H1 (cell line): Measurements from ENCODE around the gene COL6A1. TPM values are rescaled to one million over a fixed set of nuclear protein-coding genes. Genes with fewer than 3 reads are reported as not detected.

ENCODE experiments used
- CTCF ChIA-PET: fragments of 300-600 bp; sonication (Branson Sonifier 250); formaldehyde crosslinking; loops from one replicate; lab custom pipeline; 2021; ENCODE audit not compliant: partially characterized antibody; lab: Charles Lee
- POLR2A ChIA-PET: fragments of 300-600 bp; sonication (Branson Sonifier 250); formaldehyde crosslinking; loops from one replicate; lab custom pipeline; 2021; ENCODE audit warnings: inconsistent platforms; ENCODE audit not compliant: partially characterized antibody; lab: Charles Lee
- DNase-seq, 2 experiments: peaks; one replicate each; pipeline versions ENCODE4 v3.0.0 to v3.0.0-alpha.2; 2010 to 2022; ENCODE audit warnings: low spot score in 2 of 2, low read depth in 1 of 2, mixed read lengths in 1 of 2
- FAIRE-seq: peaks from 2 replicates; lab custom pipeline; 2011; peaks lifted over from hg19 to GRCh38; lab: Jason Lieb, UNC
- H2AFZ ChIP-seq: 2 replicates; pipeline ENCODE4 v1.8.1; 2012; ENCODE audit warnings: low read length, inconsistent platforms
- H2AK5ac ChIP-seq: 2 replicates; pipeline ENCODE4 v1.6.1; 2013; ENCODE audit warnings: low read depth, low read length
- H2BK120ac ChIP-seq: replicated peaks from 2 replicates; pipeline ENCODE3; 2013; ENCODE audit warnings: low read depth, low read length, inconsistent platforms
- H2BK12ac ChIP-seq: 2 replicates; pipeline ENCODE4 v1.6.1; 2013; ENCODE audit warnings: low read depth, low read length
- H2BK15ac ChIP-seq: 2 replicates; pipeline ENCODE4 v1.6.1; 2013; ENCODE audit warnings: low read length
- H2BK20ac ChIP-seq: 2 replicates; pipeline ENCODE4 v1.6.1; 2013; ENCODE audit warnings: low read length
- H2BK5ac ChIP-seq: 2 replicates; pipeline ENCODE4 v1.6.1; 2013; ENCODE audit warnings: low read depth, low read length
- H3K14ac ChIP-seq: 2 replicates; pipeline ENCODE4 v1.6.1; 2013; ENCODE audit warnings: inconsistent platforms; ENCODE audit not compliant: insufficient read length
- H3K18ac ChIP-seq: 2 replicates; pipeline ENCODE4 v1.6.1; 2013; ENCODE audit warnings: low read length; ENCODE audit errors: extremely low read depth
- H3K23ac ChIP-seq: 2 replicates; pipeline ENCODE4 v1.6.1; 2013; ENCODE audit warnings: inconsistent platforms; ENCODE audit not compliant: insufficient read length
- H3K23me2 ChIP-seq: 2 replicates; pipeline ENCODE4 v1.6.1; 2013; ENCODE audit warnings: low read depth, low read length
- H3K27ac ChIP-seq: 2 replicates; pipeline ENCODE4 v1.6.1; 2011; ENCODE audit warnings: low read depth, low read length, inconsistent platforms
- H3K27me3 ChIP-seq, 4 experiments: replicated peaks in 1 of 4; 1 replicate in 1 of 4; 2 replicates in 3 of 4; pipeline versions ENCODE4 v1.6.1 to v1.8.1; 2011 to 2013; ENCODE audit warnings: low read length in 3 of 4, mild to moderate bottlenecking in 3 of 4, inconsistent platforms in 2 of 4, mixed read lengths in 2 of 4, moderate library complexity in 1 of 4; ENCODE audit not compliant: control insufficient read depth in 3 of 4, insufficient read depth in 3 of 4; ENCODE audit errors: extremely low read depth in 1 of 4
- H3K36me3 ChIP-seq, 4 experiments: 2 replicates each; pipeline versions ENCODE4 v1.6.1 to v1.8.1; 2011 to 2013; ENCODE audit warnings: mild to moderate bottlenecking in 4 of 4, low read length in 3 of 4, moderate library complexity in 2 of 4, control low read depth in 1 of 4, inconsistent platforms in 1 of 4; ENCODE audit not compliant: insufficient read depth in 4 of 4, control insufficient read depth in 2 of 4
- H3K4ac ChIP-seq: replicated peaks from 2 replicates; pipeline ENCODE3; 2013; ENCODE audit warnings: low read length, low read depth, mixed read lengths, inconsistent platforms; ENCODE audit not compliant: insufficient read length
- H3K4me1 ChIP-seq, 4 experiments: replicated peaks in 1 of 4; 1 replicate in 1 of 4; 2 replicates in 3 of 4; pipeline versions ENCODE4 v1.6.1 to v1.8.1; 2011 to 2013; ENCODE audit warnings: low read length in 3 of 4, inconsistent platforms in 2 of 4, mixed read lengths in 1 of 4; ENCODE audit not compliant: insufficient read depth in 4 of 4, control insufficient read depth in 3 of 4
- H3K4me2 ChIP-seq, 2 experiments: 2 replicates each; pipeline versions ENCODE4 v1.6.1 to v1.8.1; 2011 to 2013; ENCODE audit warnings: low read depth in 2 of 2, low read length in 2 of 2, control low read depth in 1 of 2, inconsistent platforms in 1 of 2, mild to moderate bottlenecking in 1 of 2; ENCODE audit not compliant: insufficient read depth in 1 of 2
- H3K4me3 ChIP-seq, 4 experiments: fragments of 200-600, 300-600 bp in 1 of 4; sonication (generic), shearing (Covaris generic), sonication (Bioruptor Twin) in 1 of 4; 2 replicates each; pipeline versions ENCODE4 v1.5.1 to v1.8.1; 2011 to 2016; ENCODE audit warnings: low read length in 4 of 4, low read depth in 3 of 4, control low read depth in 2 of 4, inconsistent platforms in 2 of 4, mild to moderate bottlenecking in 2 of 4, mixed read lengths in 1 of 4, moderate library complexity in 1 of 4; ENCODE audit not compliant: insufficient read depth in 2 of 4; ENCODE audit errors: extremely low read depth in 1 of 4
- H3K56ac ChIP-seq: replicated peaks from 2 replicates; pipeline ENCODE3; 2013; ENCODE audit warnings: low read depth, mild to moderate bottlenecking, mixed read lengths, low read length, inconsistent platforms; ENCODE audit not compliant: insufficient read length
- H3K79me1 ChIP-seq: 2 replicates; pipeline ENCODE4 v1.6.1; 2013; ENCODE audit warnings: low read depth, low read length, control low read depth
- H3K79me2 ChIP-seq, 2 experiments: 2 replicates each; pipeline versions ENCODE4 v1.6.1 to v1.8.1; 2012 to 2013; ENCODE audit warnings: low read length in 2 of 2, mild to moderate bottlenecking in 2 of 2, inconsistent platforms in 1 of 2; ENCODE audit not compliant: insufficient read depth in 2 of 2, control insufficient read depth in 1 of 2
- H3K9ac ChIP-seq, 4 experiments: replicated peaks in 1 of 4; 1 replicate in 1 of 4; 2 replicates in 3 of 4; pipeline versions ENCODE4 v1.6.1 to v1.8.1; 2011 to 2013; ENCODE audit warnings: low read depth in 3 of 4, low read length in 3 of 4, control low read depth in 2 of 4, mild to moderate bottlenecking in 2 of 4, moderate library complexity in 2 of 4, inconsistent platforms in 1 of 4; ENCODE audit errors: extremely low read depth in 1 of 4
- H3K9me3 ChIP-seq, 2 experiments: 2 replicates each; pipeline versions ENCODE4 v1.6.1 to v1.8.1; 2012 to 2013; ENCODE audit warnings: mild to moderate bottlenecking in 2 of 2, moderate library complexity in 2 of 2, control low read depth in 1 of 2, inconsistent platforms in 1 of 2, low read depth in 1 of 2, low read length in 1 of 2, mixed read lengths in 1 of 2; ENCODE audit not compliant: insufficient read depth in 2 of 2
- H4K20me1 ChIP-seq, 2 experiments: replicated peaks in 1 of 2; 2 replicates each; pipeline versions ENCODE3 to v1.8.1; 2011 to 2013; ENCODE audit warnings: inconsistent platforms in 2 of 2, low read length in 2 of 2, mild to moderate bottlenecking in 1 of 2; ENCODE audit not compliant: insufficient read depth in 2 of 2, control insufficient read depth in 1 of 2
- H4K5ac ChIP-seq: 2 replicates; pipeline ENCODE4 v1.6.1; 2013; ENCODE audit warnings: low read length, low read depth, mixed read lengths, inconsistent platforms; ENCODE audit not compliant: insufficient read length
- H4K8ac ChIP-seq: 2 replicates; pipeline ENCODE4 v1.8.0; 2013; ENCODE audit warnings: mild to moderate bottlenecking, moderate library complexity, low read length, inconsistent platforms; ENCODE audit not compliant: insufficient read depth; ENCODE audit errors: extremely low read depth
- H4K91ac ChIP-seq: replicated peaks from 2 replicates; pipeline ENCODE3; 2013; ENCODE audit warnings: low read length, mixed read lengths, inconsistent platforms; ENCODE audit not compliant: insufficient read length
- BCL11A ChIP-seq, 2 experiments: IDR thresholded peaks; one replicate each; pipeline ENCODE4 v1.6.1; 2011; ENCODE audit warnings: low read depth in 2 of 2, low read length in 2 of 2, mild to moderate bottlenecking in 2 of 2
- CTBP2 ChIP-seq: IDR thresholded peaks from 2 replicates; pipeline ENCODE4 v1.7.0; 2011; ENCODE audit warnings: borderline replicate concordance, mild to moderate bottlenecking, moderate library complexity, mixed read lengths, low read length; ENCODE audit not compliant: insufficient read depth, insufficient read length
- FOSL1 ChIP-seq: IDR thresholded peaks from 2 replicates; pipeline ENCODE4 v1.6.1; 2011; ENCODE audit warnings: mild to moderate bottlenecking, low read depth, low read length, moderate library complexity; ENCODE audit not compliant: insufficient read depth
- JUN ChIP-seq: IDR thresholded peaks from 2 replicates; pipeline ENCODE4 v1.6.1; 2011; ENCODE audit warnings: low read depth, mild to moderate bottlenecking, improper control_type of control experiment, low read length
- KDM4A ChIP-seq: IDR thresholded peaks from one replicate; pipeline ENCODE4 v1.7.1; 2012; ENCODE audit warnings: low read depth, mild to moderate bottlenecking, moderate library complexity, low read length, inconsistent platforms; ENCODE audit not compliant: severe bottlenecking
- SIN3A ChIP-seq, 2 experiments: IDR thresholded peaks in 1 of 2; conservative IDR thresholded peaks in 1 of 2; 2 replicates each; pipeline ENCODE4 v1.6.1; 2011 to 2012; ENCODE audit warnings: low read length in 2 of 2, improper control_type of control experiment in 1 of 2, low read depth in 1 of 2, mild to moderate bottlenecking in 1 of 2
- WGBS, 2 experiments: shearing (Covaris generic) in 1 of 2; methylation state at CpG; one replicate each; pipeline versions ENCODE4 v1.1.6 to v1.1.7; 2013 to 2015; ENCODE audit warnings: low lambda C conversion rate in 2 of 2, mixed read lengths in 2 of 2, inconsistent platforms in 1 of 2, low coverage in 1 of 2, missing lambda C conversion rate in 1 of 2; ENCODE audit not compliant: insufficient replicate concordance in 2 of 2, insufficient coverage in 1 of 2, insufficient read length in 1 of 2; ENCODE audit errors: extremely low coverage in 1 of 2, missing lambda C conversion rate in 1 of 2; 5-methylcytosine and 5-hydroxymethylcytosine counted together
- polyA plus RNA-seq, 7 experiments: library from polyadenylated mRNA; depleted of rRNA in 3 of 7; stranded (reverse) in 5 of 7; unstranded in 2 of 7; fragments of >200 nt in 5 of 7; fragments of 200-250 nt in 2 of 7; gene quantifications; 1 replicate in 5 of 7; 2 replicates in 1 of 7; 4 replicates in 1 of 7; pipeline versions ENCODE4 v1.2.1 to v1.2.3, GENCODE V29; 2011 to 2013; ENCODE audit warnings: missing spikeins in 2 of 7, mixed read lengths in 2 of 7
- total RNA-seq: library from RNA; stranded (reverse); fragmentation: NEBNext Ultra II Directional; extraction: Animal tissue kit (Norgen Biotek cat#: 25700); gene quantifications from 2 replicates; pipeline ENCODE4 v1.2.1, GENCODE V29; 2021
- TF ChIP-seq, protein P1 (sequence below): IDR thresholded peaks from 2 replicates; pipeline ENCODE4 v1.6.1; 2012; ENCODE audit warnings: inconsistent platforms

COL6A1 gene
- total and polyA plus RNA-seq, 2 of the 8 experiments (the other 6 are each of a cell fraction or from before 2014, with no cell fraction given): 100 to 115 TPM

GRCh38 chr21:46045154-46045553 lies 63.6 kb downstream of the COL6A1 start:
- Histone ChIP-seq H3K23me2 (peaks cover 14% of the 10 kb centered on the region; the same call in 1 of the 2 replicates), H3K36me3 (no peaks in the 10 kb centered on the region), H3K4ac (no peak overlapping the region), H3K27ac (no peak overlapping the region), H2BK15ac (no peak overlapping the region), H3K9me3 (no peaks in the 10 kb centered on the region), H3K14ac (no peak overlapping the region), H3K27me3 (no peaks in the 10 kb centered on the region), H3K9ac (no peak overlapping the region), H4K8ac (no peak overlapping the region), H3K4me2 (no peak overlapping the region), H3K4me1 (peaks cover 0 to 13% (median 6%) of the 10 kb centered on the region in 4 experiments; a peak in 6 of 7 replicates), H2AK5ac (no peak overlapping the region), H2AFZ (no peak overlapping the region), H3K23ac (no peak overlapping the region), H2BK120ac (no peak overlapping the region), H3K18ac (no peak overlapping the region), H4K20me1 (no peaks in the 10 kb centered on the region), H2BK5ac (no peak overlapping the region), H3K79me1 (no peaks in the 10 kb centered on the region), H3K56ac (no peak overlapping the region), H4K91ac (no peak overlapping the region), H2BK20ac (no peak overlapping the region), H3K4me3 (no peak overlapping the region), H4K5ac (no peak overlapping the region), H3K79me2 (no peaks in the 10 kb centered on the region), H2BK12ac (no peak overlapping the region)
- CTCF ChIA-PET: no interaction called here
- POLR2A ChIA-PET: no interaction called here
- TF ChIP-seq FOSL1 (no peak), JUN (no peak), KDM4A (no peak), BCL11A (IDR thresholded peaks at IDR 0.05; ENCODE audit: low read depth in 2 of 2, low read length in 2 of 2) (no peak), SIN3A (conservative IDR thresholded peaks at IDR 0.05 in 1 of 2, IDR thresholded peaks at IDR 0.05 in 1 of 2; ENCODE audit: low read depth in 1 of 2, low read length in 2 of 2) (no peak), CTBP2 (no peak)
- TF ChIP-seq, protein P1, sequence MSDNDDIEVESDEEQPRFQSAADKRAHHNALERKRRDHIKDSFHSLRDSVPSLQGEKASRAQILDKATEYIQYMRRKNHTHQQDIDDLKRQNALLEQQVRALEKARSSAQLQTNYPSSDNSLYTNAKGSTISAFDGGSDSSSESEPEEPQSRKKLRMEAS: no peak
- FAIRE-seq: no peak
- DNase-seq: no peak
- WGBS, 2 experiments: 90% methylated on average over 2 of the region's 2 CpGs; no CpG with 5 or more reads in 1 of the 2 experiments
